Testis (tissue), 2 donors: Measurements from ENCODE around the gene AQP3.
"Not testable (repeated sequence)": the region's sequence is repeated elsewhere in the genome, so short reads cannot be mapped to it uniquely, and the experiment has no call there.

ENCODE experiments used
- POLR2A ChIP-seq: fragments of 450-650 bp; IDR thresholded peaks from one replicate; pipeline ENCODE4 v1.6.1; 2017; ENCODE audit warnings: antibody characterized with exemption, mild to moderate bottlenecking, moderate library complexity
- TF ChIP-seq, protein P1 (sequence below), 3 experiments: fragments of 450-650 bp in 2 of 3; fragments of 200-600 bp in 1 of 3; sonication (generic) in 1 of 3; IDR thresholded peaks; one replicate each; pipeline ENCODE4 v1.5.1; 2016 to 2019; ENCODE audit warnings: antibody characterized with exemption in 3 of 3, mild to moderate bottlenecking in 2 of 3, moderate library complexity in 1 of 3

DNA sequence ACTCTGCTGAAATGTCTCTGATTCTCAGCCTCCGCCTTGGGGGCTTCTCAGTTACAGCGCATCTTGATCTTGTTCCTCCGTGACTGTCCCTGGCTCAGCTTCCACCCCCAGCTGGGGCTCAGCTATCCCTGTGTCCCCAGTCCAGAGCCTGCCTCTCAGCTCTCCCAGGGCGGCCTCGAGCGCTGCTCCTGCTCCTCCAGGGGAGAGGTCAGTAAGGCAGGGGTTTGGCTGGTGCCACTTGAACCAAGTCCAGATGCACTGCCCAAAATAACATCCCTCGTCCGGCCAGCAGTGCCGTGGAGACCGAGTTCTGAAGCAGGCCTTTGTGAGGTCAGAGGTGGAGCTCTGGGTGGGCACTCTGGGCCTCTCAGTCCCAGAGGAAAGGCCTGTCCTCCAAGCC is 45.0 kb downstream of the AQP3 start, which contains the start of gene AQP7:
- TF ChIP-seq, protein P1, sequence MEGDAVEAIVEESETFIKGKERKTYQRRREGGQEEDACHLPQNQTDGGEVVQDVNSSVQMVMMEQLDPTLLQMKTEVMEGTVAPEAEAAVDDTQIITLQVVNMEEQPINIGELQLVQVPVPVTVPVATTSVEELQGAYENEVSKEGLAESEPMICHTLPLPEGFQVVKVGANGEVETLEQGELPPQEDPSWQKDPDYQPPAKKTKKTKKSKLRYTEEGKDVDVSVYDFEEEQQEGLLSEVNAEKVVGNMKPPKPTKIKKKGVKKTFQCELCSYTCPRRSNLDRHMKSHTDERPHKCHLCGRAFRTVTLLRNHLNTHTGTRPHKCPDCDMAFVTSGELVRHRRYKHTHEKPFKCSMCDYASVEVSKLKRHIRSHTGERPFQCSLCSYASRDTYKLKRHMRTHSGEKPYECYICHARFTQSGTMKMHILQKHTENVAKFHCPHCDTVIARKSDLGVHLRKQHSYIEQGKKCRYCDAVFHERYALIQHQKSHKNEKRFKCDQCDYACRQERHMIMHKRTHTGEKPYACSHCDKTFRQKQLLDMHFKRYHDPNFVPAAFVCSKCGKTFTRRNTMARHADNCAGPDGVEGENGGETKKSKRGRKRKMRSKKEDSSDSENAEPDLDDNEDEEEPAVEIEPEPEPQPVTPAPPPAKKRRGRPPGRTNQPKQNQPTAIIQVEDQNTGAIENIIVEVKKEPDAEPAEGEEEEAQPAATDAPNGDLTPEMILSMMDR (IDR thresholded peaks at IDR 0.05): not testable (repeated sequence)
- not testable (repeated sequence) for TF ChIP-seq POLR2A
